Endothelial cell of umbilical vein (primary cell): ENCODE data around the gene VPS51.

Source experiments
- CTCF ChIP-seq, 2 donors: IDR thresholded peaks; 1 replicate in 1 of 2; 2 replicates in 1 of 2; pipeline ENCODE4 v1.5.1; 2011; ENCODE audit warnings: low read length in 2 of 2, mild to moderate bottlenecking in 2 of 2, moderate library complexity in 2 of 2, control low read depth in 1 of 2, inconsistent platforms in 1 of 2, low read depth in 1 of 2; ENCODE audit not compliant: insufficient read depth in 1 of 2; ENCODE audit errors: extremely low read depth in 1 of 2
- MYC ChIP-seq: IDR thresholded peaks from one replicate; pipeline ENCODE4 v1.6.1; 2011; ENCODE audit warnings: mild to moderate bottlenecking, low read depth, low read length
- POLR2A ChIP-seq: IDR thresholded peaks from 2 replicates; pipeline ENCODE4 v1.6.1; 2012; ENCODE audit warnings: low read depth, mild to moderate bottlenecking, control low read depth, low read length
- POLR2AphosphoS5 ChIP-seq: IDR thresholded peaks from 2 replicates; pipeline ENCODE4 v1.6.1; 2012; ENCODE audit warnings: low read depth, mild to moderate bottlenecking, control low read depth, low read length, moderate library complexity; ENCODE audit not compliant: insufficient read depth

- TF ChIP-seq POLR2A (no peak), POLR2AphosphoS5 (no peak), MYC (no peak), CTCF (IDR thresholded peaks at IDR 0.05; ENCODE audit: extremely low read depth in 1 of 2, insufficient read depth in 1 of 2, low read depth in 1 of 2, low read length in 2 of 2) (no peak)
Observed at GRCh38 chr11:65057526-65057925, 38.5 kb upstream of the VPS51 start.
